Measurements from ENCODE around the gene CECR2. TPM values are rescaled to one million over a fixed set of nuclear protein-coding genes. Genes with fewer than 3 reads are reported as not detected.

CECR2 gene
- total and polyA plus RNA-seq, 2 of the 8 experiments (the other 6 are each of a cell fraction or from before 2014, with no cell fraction given), result 18.3 to 123 TPM

DNA sequence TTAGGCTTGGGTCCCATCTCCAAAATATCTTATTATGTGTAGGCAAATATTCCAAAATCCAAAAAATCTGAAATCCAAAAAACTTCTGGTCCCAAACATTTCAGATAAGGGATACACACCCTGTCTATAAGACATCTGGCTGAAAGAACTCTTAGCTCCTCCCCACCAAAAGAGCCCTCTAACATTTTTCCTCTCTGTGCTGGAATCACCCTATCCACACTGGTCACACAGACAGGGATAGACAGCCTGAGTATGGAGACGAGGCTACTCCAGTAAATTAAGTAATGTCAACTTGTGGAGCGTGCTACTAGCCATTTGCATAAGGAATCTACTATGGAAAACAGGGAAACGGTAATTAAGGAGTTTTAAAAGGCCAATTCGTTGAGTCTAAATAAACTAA, 234.4 kb downstream of the CECR2 start (continued):
- TF ChIP-seq, protein P1, sequence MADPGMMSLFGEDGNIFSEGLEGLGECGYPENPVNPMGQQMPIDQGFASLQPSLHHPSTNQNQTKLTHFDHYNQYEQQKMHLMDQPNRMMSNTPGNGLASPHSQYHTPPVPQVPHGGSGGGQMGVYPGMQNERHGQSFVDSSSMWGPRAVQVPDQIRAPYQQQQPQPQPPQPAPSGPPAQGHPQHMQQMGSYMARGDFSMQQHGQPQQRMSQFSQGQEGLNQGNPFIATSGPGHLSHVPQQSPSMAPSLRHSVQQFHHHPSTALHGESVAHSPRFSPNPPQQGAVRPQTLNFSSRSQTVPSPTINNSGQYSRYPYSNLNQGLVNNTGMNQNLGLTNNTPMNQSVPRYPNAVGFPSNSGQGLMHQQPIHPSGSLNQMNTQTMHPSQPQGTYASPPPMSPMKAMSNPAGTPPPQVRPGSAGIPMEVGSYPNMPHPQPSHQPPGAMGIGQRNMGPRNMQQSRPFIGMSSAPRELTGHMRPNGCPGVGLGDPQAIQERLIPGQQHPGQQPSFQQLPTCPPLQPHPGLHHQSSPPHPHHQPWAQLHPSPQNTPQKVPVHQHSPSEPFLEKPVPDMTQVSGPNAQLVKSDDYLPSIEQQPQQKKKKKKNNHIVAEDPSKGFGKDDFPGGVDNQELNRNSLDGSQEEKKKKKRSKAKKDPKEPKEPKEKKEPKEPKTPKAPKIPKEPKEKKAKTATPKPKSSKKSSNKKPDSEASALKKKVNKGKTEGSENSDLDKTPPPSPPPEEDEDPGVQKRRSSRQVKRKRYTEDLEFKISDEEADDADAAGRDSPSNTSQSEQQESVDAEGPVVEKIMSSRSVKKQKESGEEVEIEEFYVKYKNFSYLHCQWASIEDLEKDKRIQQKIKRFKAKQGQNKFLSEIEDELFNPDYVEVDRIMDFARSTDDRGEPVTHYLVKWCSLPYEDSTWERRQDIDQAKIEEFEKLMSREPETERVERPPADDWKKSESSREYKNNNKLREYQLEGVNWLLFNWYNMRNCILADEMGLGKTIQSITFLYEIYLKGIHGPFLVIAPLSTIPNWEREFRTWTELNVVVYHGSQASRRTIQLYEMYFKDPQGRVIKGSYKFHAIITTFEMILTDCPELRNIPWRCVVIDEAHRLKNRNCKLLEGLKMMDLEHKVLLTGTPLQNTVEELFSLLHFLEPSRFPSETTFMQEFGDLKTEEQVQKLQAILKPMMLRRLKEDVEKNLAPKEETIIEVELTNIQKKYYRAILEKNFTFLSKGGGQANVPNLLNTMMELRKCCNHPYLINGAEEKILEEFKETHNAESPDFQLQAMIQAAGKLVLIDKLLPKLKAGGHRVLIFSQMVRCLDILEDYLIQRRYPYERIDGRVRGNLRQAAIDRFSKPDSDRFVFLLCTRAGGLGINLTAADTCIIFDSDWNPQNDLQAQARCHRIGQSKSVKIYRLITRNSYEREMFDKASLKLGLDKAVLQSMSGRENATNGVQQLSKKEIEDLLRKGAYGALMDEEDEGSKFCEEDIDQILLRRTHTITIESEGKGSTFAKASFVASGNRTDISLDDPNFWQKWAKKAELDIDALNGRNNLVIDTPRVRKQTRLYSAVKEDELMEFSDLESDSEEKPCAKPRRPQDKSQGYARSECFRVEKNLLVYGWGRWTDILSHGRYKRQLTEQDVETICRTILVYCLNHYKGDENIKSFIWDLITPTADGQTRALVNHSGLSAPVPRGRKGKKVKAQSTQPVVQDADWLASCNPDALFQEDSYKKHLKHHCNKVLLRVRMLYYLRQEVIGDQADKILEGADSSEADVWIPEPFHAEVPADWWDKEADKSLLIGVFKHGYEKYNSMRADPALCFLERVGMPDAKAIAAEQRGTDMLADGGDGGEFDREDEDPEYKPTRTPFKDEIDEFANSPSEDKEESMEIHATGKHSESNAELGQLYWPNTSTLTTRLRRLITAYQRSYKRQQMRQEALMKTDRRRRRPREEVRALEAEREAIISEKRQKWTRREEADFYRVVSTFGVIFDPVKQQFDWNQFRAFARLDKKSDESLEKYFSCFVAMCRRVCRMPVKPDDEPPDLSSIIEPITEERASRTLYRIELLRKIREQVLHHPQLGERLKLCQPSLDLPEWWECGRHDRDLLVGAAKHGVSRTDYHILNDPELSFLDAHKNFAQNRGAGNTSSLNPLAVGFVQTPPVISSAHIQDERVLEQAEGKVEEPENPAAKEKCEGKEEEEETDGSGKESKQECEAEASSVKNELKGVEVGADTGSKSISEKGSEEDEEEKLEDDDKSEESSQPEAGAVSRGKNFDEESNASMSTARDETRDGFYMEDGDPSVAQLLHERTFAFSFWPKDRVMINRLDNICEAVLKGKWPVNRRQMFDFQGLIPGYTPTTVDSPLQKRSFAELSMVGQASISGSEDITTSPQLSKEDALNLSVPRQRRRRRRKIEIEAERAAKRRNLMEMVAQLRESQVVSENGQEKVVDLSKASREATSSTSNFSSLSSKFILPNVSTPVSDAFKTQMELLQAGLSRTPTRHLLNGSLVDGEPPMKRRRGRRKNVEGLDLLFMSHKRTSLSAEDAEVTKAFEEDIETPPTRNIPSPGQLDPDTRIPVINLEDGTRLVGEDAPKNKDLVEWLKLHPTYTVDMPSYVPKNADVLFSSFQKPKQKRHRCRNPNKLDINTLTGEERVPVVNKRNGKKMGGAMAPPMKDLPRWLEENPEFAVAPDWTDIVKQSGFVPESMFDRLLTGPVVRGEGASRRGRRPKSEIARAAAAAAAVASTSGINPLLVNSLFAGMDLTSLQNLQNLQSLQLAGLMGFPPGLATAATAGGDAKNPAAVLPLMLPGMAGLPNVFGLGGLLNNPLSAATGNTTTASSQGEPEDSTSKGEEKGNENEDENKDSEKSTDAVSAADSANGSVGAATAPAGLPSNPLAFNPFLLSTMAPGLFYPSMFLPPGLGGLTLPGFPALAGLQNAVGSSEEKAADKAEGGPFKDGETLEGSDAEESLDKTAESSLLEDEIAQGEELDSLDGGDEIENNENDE (IDR thresholded peaks at IDR 0.05; ENCODE audit: insufficient replicate concordance, low read length), result no peak
- TF ChIP-seq POLR2AphosphoS5 (IDR thresholded peaks at IDR 0.05; ENCODE audit: low read depth, low read length), result no peak
- TF ChIP-seq RBBP5 (IDR thresholded peaks at IDR 0.05; ENCODE audit: borderline replicate concordance, low read depth, low read length), result no peak
- TF ChIP-seq SP2 (IDR thresholded peaks at IDR 0.05; ENCODE audit: low read length), result no peak
